GM21576 (cell line): ENCODE measurements around the gene FADS2.
"Not testable (repeated sequence)": the region's sequence is repeated elsewhere in the genome, so short reads cannot be mapped to it uniquely, and the experiment has no call there.

Experiments
- ATAC-seq: cut with Tn5 transposase; IDR thresholded peaks from one replicate; pipeline ENCODE4 v1.9.1; 2021; ENCODE audit warnings: mild to moderate bottlenecking, moderate library complexity; ENCODE audit not compliant: unreplicated experiment

The FADS2 gene

GRCh38 chr11:61866958-61867343, 38.9 kb downstream of the FADS2 start:
- ATAC-seq = no peak

DNA sequence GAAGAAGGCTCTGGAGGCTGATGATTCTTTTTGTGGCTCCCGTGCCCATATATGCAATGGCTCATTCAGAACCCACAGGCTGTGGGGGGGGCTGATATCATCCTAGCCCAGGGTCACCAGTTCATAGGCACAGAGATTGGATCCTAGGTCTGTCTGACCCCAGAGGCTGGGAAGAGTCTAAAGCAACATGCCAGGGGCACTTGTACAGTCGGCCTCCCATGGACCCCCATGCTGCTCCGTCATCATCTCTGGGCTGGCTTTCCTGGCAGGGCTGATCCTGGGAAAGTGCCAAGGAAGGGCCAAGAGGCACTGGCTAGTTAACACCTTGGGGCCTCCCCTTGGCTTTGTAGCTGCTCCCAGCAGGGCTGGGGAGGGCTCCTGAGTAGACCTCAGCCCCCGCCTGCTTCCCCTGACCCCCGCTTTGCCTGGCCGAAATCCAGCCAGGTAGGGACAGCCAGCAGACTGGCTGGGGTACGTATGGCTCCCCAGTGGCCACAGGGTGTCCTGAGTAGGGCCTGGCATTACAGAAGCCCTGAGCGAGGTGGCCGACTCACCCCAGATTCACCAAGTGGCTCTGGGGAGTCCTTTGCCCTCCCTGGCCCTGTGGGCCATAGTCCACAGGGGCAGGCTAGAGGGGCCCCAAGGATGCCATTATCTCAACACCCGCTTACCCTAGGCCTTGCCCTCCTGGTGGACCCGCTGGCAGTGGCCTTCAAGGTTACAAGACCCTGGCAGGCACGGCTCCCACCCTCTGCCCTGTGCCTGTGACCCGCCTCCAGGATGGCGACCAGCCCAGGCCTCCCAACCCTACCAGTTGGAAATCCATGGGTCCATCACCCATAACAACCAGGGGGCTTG, 40.7 kb downstream of the FADS2 start:
- ATAC-seq = no peak

- no peak for ATAC-seq
Observed at GRCh38 chr11:61869429-61869707, 41.3 kb downstream of the FADS2 start.

GRCh38 chr11:61869708-61870451, 41.8 kb downstream of the FADS2 start:
- no peak for ATAC-seq

- no peak for ATAC-seq
Observed at GRCh38 chr11:61870541-61871031, 42.5 kb downstream of the FADS2 start.

- peak; percentile 77 for ATAC-seq
Observed at GRCh38 chr11:61871158-61871597, 43.1 kb downstream of the FADS2 start.

- ATAC-seq = no peak
Observed at GRCh38 chr11:61872935-61873565, 45.0 kb downstream of the FADS2 start.

DNA sequence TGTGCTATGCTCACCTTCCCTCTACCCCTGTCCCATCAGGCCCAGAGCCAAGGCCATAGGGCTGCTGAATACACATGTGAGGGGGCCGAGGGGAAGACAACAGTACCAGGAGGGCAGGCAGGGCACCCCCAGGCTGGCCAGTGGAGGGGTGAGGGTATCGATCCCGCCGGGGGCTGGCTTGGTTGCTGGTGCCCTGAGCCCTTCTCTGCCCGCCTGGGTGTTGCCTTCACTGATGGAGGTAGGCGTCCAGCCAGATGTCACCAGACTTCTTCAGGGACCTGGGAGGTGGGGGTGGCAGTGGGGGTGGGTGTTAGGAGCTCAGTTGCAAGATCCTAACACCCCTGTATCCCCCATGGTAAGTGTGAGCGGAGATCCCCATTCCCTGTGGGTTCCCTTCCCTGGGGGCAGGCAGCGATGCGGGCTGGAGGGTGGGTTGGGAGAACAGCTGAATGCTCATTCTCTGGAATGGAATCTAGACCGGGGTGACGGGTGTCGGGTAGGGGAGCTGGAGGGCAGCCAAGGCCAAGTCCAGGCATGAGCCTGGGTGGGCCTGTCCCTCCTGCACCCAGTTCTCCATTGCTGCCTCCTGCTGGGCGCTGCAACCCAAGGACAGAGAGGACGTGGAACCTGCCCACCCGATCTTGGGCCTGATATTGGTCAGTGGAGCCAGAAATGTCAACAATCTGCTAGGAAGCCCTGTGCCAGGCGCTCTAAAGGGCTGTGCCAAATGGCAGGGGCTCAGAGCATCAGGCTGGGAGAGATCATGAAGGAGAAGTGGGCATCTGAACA, 45.7 kb downstream of the FADS2 start:
- no peak for ATAC-seq

GRCh38 chr11:61874377-61874809, 46.3 kb downstream of the FADS2 start:
- ATAC-seq = no peak

DNA sequence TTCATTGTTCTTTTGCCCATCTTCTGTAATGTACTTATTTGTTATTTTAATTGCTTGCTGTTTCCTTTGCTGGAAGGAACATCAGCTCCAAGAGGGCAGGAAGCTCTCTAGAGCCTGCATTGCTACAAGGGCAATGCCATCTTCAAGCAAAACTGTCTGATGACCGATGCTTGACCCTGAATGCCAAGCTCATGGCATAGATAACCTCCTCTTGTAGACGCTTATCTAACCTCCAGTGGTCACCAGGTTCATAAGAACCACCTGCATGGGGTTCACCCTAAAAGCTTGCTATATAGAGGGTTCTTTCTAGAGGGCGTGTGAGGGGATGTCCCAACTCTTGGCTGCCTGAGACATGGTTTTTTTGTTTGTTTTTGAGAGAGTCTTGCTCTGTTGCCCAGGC, 46.8 kb downstream of the FADS2 start:
- ATAC-seq = no peak

DNA sequence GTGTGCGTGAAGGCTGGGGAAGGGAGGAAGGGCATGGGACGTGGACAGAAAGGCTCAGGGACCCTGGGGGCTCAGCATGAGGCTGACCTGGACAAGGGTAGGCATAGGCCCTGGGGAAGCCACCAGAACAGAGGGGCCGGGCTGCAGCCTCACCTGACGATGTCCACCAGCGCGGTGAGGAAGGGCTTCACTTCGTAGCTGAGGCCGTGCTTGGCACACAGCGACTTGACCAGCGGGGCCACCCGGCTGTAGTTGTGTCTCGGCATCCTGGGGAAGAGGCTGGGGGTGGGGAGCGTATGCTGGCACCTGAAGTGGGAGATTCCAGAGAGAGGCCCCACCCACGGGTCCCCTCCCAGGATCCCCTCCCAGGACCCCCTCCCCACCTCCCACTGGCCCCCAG, 47.6 kb downstream of the FADS2 start:
- ATAC-seq = no peak

GRCh38 chr11:61879152-61879551, 51.1 kb downstream of the FADS2 start:
- no peak for ATAC-seq

GRCh38 chr11:61880031-61880430, 51.9 kb downstream of the FADS2 start:
- no peak for ATAC-seq

GRCh38 chr11:61880454-61880853, 52.4 kb downstream of the FADS2 start:
- no peak for ATAC-seq

DNA sequence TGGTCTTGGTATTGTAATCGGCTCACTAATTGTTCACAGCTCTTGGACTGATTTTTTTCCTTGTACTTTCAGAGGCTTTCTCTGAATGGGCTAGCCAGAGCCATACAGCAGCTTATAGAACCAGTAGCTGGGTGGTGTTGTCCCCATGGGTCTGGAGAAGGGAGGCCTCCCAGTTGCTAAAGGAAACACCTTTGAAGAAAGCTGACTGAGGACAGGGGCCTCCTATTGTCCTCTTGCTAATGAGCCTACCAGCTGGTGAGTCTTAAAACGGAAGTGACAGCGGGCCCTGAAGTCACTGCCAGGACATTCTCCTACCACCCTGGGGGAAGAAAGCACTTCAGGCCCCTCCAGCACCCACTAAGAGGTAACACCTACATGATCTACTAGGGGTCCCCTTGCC, 53.3 kb downstream of the FADS2 start:
- no peak for ATAC-seq

GRCh38 chr11:61882267-61882666, 54.2 kb downstream of the FADS2 start:
- not testable (repeated sequence) for ATAC-seq

GRCh38 chr11:61882879-61883278, 54.8 kb downstream of the FADS2 start:
- ATAC-seq = no peak

DNA sequence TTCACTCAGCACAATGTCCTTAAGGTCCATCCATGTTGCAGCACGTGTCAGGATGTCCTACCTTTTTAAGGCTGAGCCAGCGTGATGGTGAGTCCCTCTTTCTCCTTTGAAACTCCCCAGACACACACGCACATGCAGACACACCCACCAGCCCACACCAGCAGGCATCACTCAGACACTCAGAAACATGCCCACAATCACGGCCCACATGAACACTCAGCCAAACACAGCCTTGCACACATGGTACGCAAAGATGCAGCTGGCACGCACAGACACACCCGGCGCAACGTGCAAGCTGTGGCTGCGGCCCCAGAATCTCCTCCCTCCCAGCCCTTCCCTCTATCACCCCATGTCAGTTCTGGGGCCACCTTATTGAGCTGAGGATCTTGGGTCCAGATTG, 55.2 kb downstream of the FADS2 start:
- ATAC-seq = no peak

GRCh38 chr11:61883947-61884346, 55.8 kb downstream of the FADS2 start:
- ATAC-seq = no peak

GRCh38 chr11:61885166-61885778, 57.2 kb downstream of the FADS2 start:
- ATAC-seq = no peak
